Epithelial cell of esophagus (primary cell): ENCODE measurements around the gene WDR7.

Experiments used
- DNase-seq: peaks from one replicate; pipeline ENCODE4 v3.0.0; 2010; ENCODE audit warnings: low read depth
- H3K4me3 ChIP-seq: 2 replicates; pipeline ENCODE4 v1.5.1; 2011; ENCODE audit warnings: mild to moderate bottlenecking, low read length, control low read depth
- CTCF ChIP-seq: IDR thresholded peaks from 2 replicates; pipeline ENCODE4 v1.5.1; 2011; ENCODE audit warnings: low read depth, mild to moderate bottlenecking, low read length, control low read depth, inconsistent platforms; ENCODE audit not compliant: insufficient read depth; ENCODE audit errors: missing control alignments

The WDR7 gene

DNA sequence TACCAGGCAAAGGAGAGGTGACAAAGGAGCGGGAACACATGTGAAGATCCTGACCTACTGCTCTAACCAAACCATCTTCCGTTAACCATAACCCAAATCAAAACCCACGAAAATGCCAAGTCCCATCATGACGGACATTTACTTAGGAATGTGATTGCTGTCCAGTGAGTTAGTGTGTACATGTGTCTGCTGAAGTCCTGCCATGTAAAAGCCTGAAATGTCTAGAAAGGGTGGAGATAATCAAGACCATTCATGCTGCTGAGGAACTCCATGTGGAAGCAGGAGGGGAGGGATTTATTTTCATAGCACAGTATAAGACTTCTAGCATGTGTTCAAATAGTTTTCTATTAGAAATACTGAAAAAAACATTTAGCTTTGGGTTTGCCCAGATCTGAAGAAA, 358.7 kb downstream of the WDR7 start:
- TF ChIP-seq CTCF: no peak
- H3K4me3 ChIP-seq: no peak overlapping the region
- DNase-seq: no peak

DNA sequence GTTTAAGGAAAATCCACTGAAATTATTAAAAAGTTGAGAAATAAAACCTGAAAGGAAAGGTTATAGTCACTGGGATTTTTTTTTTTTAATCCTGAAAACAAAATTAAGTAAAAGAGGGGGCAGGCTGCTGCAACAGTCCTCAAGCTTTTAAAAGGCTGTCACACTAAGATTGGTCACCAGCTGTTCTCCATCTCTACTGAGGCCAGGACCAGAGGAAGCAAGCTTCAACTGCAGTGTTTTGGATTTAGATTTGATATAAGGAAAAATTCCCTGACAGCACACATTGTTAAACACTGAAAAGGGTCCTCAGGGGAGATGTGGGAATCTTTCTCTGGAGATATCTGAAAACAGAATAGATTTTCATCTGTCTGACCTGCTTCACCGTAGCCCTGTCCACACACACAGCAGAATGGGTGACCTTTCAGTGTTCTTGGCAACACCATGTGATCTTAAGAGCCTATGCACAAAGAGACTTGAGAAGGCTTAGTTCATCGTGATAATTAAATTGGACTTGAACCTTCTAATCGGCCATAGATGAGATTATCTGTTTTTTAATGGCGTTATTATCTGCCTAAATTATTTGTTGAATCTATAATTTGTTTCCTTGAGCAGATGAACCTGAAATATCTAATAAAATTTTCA, 363.7 kb downstream of the WDR7 start:
- no peak for DNase-seq
- no peak for TF ChIP-seq CTCF
- H3K4me3 ChIP-seq: no peak overlapping the region

DNA sequence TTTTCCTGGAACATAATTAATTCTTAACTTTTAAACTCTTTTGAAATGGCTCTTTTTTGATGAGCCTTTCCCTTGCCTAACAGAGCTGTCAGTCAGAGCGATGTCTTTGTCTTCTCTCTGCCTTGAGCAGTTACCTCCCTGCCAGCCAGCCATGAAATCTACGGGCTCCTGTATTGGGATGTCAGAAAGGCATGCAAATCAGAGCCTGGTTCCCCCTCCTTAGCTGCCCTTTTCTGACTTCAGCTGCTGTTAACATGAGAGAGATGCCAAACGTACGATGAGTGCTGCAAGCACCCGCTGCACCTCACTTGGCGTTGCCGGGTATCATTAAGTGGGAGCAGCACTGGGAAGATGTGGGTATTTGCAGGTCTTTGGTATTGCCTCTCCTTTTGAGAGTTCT, 364.3 kb downstream of the WDR7 start:
- H3K4me3 ChIP-seq: no peak overlapping the region
- TF ChIP-seq CTCF: no peak
- no peak for DNase-seq

GRCh38 chr18:57018845-57019244, 367.7 kb downstream of the WDR7 start:
- no peak for TF ChIP-seq CTCF
- no peak overlapping the region for H3K4me3 ChIP-seq
- no peak for DNase-seq

DNA sequence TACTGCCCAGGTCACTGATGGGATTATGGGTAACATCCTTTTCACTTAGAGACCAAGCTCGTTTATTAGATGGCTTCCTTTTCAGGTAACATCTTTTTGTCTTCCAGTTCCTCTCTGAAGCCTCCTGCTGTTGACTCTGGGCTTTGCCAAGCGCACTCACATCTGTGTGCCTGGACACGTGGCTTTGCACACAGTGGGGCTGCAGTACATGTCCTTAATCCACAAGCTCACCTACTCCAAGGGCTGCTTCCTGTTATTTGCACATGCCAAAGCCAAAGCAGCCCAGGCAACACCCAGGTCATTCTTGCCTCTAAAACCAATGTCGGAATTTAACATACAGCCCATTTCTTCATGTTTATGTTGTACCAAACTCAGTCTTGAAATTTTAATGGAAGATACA, 371.6 kb downstream of the WDR7 start:
- no peak for TF ChIP-seq CTCF
- H3K4me3 ChIP-seq: no peak overlapping the region
- DNase-seq: no peak

DNA sequence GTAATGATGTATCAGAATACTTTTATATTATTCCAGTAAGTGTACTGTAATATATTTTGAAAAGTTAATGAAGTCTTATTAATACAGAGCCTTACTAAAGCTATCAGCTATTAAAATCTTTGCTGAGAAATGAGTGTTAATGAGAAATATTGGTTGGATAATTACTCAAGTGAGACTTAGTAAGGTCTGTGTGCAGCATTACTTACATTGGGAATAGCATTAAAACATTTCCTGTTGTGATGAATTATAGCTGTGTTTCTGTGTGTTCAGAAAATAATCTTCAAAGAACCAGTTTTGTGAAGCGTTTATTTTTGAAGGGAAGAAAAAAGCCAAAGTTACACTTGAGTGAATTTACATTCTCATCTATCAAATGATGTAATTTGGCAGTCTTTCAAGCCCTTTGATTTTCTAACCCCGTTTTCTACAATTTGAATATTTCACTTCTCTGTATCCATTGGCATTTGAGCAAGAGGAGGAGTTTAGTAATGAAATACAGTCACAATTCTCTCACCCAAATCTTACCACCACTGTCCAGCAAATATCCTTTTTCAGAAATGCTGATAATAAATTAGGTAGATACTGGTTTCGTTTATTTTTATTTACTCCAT, 372.2 kb downstream of the WDR7 start:
- no peak for TF ChIP-seq CTCF
- H3K4me3 ChIP-seq: no peak overlapping the region
- DNase-seq: no peak

DNA sequence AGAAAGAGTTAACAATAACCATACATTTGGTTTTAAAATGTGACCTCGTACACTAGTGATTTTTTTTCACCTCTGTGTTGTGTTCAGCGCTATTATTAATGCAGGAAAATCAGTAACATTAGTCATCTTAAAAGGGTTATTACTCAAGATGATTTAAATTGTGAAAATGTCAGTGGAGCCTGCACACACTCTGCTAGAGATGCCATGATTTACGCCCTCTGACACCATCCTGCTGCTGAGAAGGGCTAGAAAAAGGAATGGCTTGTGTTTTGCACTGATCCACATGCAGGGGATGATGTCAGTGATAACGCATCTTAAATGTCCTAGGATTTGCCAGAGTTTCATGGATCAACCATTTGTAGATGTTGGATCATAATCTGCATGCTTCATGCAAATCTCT, 374.4 kb downstream of the WDR7 start:
- DNase-seq: no peak
- no peak for TF ChIP-seq CTCF
- H3K4me3 ChIP-seq: no peak overlapping the region
